EH (cell line): Measurements from ENCODE around the gene PPIG.
"Not testable (repeated sequence)": the region's sequence is repeated elsewhere in the genome, so short reads cannot be mapped to it uniquely, and the experiment has no call there.

ENCODE experiments used
- DNase-seq: peaks from one replicate; pipeline ENCODE4 v3.0.0-alpha.2; 2015; ENCODE audit warnings: low read depth

PPIG gene

DNA sequence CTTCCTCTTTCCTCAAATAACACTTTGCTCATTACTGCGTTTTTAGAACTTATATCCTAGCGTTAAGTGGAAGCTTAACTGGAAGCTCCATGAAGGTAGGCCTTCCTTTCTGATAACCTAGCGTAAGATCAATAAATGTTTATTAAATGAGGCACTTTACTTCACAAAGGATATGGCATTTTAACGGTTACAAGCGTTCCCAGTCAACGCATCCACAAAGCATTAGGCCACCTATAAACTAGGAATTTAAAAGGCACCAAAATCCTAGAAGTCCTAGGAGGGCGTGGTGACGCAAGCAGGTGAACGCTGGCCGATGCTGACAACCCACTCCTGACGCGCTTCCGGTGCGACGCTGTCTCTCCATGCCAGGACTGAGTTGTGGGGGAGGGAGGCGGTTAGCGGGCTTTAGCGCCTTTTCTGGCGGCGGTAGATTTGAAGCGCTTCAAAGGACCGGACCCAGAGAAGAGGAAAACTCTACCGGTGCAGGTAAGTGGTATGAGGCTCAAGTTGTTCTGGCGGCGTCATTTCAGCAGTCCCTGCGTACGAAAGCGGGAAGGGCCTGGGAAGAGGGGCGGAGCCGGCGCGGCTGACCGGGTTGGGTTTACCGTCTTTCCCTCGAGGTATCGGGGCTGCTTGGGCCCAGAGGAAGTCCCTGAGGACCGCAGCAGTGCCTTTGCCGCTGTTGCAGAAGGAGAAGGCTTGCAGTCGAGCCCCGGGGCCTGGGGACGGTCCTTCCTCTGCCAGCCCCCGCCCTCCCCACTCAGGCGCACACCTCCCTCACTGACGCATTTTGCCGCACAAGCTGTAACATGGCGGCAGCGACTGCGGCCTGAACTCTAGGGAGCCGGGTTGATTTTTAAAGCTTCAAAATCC, at the start of gene PPIG:
PPIG (plus strand) TSS at position 347 of the 873 bp plus-strand sequence. CDS start 19,691 bp downstream, outside the sequence.
- peak; percentile 91 for DNase-seq

DNA sequence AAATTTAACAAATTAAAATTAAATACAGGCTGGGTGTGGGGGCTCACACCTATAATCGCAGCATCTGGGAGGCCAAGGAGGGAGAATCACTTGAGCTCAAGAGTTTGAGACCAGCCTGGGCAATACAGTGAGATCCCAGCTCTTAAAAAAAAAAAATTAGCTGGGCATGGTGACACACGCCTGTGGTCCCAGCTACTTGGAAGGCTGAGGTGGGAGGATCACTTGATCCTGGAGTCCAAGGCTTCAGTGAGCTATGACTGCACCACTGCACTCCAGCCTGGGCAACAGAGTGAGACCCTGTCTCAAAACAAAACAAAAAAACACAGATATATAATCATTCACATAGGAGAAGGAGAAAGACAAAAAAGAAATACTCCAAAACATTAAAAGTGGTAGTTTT, 44.7 kb upstream of the PPIG start:
- not testable (repeated sequence) for DNase-seq

DNA sequence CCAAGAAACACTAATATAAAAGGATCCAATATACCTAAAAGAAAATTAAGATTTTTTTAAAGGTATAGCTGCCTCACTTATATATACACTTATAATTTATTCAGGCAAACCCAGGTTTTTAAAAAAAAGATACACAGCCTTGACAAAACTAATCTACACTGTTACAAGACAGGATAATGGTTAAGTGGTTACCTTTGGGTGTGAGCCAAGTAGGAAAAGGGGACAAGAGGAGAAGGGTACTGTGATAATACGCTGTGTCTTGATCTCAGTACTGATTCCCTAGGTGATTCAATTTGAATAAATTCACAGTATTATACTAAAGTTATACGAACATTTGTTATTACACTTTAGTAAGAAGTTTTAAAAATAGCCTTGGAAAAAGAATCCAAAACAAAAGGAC, 44.0 kb upstream of the PPIG start:
- DNase-seq = no peak

DNA sequence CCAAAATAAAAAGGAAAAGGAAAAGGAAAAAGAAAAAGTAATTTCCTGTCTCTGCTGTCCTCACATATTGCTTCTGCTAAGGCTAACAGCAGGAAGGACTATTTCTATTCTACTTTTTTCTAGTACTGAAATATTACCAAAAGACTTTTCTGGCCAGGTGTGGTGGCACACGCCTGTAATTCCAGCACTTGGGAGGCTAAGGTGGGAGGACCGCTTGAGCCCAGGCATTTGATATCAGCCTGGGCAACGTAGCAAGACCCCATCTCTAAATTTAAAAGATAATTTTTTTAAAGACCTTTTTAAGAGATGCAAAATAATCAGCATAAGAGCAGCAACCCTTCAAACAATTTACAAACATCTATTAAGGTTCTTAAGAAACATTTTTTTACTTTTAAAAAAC, 41.7 kb upstream of the PPIG start:
- no peak for DNase-seq

DNA sequence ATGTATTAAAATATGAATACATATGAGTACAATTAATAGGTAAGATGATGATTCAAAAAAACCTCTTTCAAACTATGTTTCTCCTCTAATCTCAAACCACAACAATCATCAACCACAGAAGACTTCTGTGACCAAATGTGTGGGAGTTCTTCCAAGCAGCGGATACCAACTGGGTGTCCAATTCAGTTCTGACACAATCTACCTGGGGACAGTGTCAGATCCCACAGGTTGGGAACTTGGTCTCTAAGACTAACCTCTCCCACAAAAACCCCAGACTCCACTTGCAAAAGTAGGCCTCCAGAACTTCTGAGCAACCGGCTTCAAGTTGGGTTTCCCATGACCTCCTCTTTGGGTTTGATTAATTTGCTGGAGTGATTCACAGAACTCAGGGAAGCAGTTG, 37.4 kb upstream of the PPIG start:
- DNase-seq = no peak

DNA sequence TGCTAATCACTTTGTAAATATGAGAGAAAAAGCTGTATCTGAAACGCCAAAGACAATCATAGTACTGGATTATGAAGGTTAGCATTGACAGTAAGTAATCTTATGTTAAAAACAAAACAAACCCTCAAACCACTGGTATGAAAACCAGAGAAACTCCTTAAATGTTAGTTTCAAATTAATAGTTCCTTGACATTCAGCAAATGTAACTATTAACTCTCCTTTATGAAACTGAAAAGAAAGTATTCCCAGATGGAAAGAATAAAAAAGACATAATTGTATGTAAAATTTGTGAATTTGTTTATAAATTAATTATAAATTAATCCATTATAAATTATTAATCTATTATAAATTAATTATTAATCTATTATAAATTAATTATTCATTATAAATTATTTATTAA, 22.8 kb upstream of the PPIG start:
- DNase-seq = no peak

DNA sequence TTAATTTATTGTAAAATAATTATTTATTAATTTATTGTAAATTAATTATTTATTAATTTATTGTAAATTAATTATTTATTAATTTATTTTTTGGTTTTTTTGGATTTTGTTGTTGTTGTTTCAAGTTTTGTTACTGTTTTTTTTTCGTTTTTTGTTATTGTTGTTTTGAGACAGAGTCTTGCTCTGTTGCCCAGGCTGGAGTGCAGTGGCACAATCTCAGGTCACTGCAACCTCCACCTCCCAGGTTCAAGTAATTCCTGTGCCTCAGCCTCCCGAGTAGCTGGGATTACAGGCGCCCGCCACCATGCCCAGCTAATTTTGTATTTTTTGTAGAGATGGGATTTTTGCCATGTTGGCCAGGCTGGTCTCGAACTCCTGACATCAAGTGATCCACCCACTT, 22.1 kb upstream of the PPIG start:
- DNase-seq = not testable (repeated sequence)

DNA sequence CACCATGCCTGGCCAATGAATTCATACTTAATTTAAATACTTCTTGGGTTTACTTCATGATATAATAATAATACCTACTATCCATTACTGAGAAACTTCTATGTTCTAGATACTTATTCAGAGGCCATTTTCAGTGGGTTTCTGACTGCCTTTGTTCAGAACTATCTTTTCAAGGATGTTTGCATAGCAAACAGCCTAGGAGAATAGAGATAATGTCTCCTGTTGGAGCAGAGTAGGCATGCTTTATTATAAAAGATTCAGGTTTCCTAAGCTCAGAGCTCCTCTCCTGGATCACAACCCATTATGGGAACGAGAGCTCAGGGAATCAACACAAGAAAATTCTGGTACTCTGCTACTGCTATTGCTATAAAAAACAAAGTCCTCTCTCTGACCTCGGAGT, 21.6 kb upstream of the PPIG start:
- DNase-seq = no peak

DNA sequence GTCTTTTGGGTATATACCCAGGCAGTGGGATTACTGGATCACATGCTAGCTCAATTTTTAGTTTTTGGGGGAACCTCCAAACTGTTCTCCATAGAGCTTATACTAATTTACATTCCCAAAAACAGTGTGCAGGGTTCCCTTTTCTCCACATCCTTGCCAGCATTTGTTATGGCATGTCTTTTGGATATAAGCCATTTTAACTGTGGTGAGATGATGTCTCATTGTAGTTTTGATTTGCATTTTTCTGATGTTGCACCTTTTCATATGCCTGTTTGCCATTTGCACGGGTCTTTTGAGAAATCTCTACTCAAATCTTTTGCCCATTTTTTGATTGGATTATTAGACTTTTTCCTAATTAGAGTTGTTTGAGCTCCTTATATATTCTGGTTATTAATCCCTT, 18.5 kb upstream of the PPIG start:
- DNase-seq = no peak

DNA sequence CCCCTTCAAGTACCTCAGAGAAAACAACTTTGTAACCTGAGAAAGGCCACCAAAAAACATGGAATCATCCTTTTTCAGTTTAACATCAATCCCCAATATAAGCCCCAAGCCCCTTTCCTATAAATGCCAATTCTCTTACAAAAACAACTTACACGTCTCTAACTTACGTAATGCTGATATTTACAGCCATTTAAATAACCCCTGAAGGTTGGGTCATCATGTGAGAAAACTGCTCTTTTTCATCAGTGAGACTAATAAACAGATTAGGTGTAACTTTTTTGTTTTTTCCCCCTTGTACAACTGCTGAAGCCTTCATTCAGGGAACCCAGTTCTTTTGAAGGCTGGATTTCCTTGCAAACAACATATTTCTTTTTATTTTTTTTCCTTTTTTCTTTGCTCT, 14.2 kb upstream of the PPIG start:
- no peak for DNase-seq

DNA sequence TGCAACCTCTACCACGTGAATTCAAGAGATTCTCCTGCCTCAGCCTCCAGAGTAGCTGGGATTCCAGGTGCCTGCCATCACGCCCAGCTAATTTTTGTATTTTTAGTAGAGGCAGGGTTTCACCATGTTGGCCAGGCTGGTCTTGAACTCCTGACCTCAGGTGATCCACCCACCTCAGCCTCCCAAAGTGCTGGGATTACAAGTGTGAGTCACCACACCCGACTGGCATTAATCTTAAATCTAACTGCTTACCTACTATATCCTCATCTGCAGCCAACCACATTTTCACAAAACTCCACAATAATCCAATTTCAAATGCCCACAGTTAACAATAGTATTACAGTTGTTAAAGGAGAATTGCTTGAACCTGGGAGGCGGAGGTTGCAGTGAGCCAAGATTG, 13.4 kb upstream of the PPIG start:
- DNase-seq = not testable (repeated sequence)

DNA sequence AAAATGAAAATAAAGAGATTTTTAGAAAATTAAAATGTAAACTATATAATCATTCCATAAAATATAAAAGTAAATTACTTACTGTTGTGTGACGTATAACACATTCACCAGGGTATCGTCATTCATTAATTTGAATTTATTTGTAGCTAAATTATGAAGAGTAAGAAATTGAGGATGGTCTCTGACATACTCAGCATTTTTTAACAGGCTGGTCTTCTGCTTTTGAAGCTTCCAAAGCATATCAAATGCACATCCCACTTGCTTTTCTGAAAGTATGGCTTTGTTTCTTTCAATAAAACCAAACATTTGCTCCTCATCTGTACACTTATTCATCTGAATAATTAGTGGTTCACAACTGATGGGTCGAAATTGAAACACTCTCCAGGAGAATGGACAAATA, 12.6 kb upstream of the PPIG start:
- DNase-seq = no peak

DNA sequence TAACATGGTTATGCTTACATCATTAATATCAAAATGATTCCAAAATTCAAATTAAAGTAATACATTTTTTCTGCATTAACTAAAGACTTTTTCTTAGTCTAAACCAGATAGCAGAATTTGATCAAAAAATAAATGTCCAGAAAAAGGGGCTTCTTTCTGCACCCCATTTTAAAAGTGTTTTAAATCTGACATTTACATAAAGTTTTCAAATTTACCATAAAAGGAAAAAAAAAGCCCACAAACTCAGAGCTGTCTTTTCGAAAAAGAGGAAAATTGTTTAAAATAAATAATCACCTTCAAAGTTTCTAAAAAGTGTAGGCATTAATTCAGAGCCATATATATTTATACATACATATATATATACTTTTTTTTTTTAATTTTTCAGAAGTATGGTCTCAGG, 12.0 kb upstream of the PPIG start:
- DNase-seq = no peak

DNA sequence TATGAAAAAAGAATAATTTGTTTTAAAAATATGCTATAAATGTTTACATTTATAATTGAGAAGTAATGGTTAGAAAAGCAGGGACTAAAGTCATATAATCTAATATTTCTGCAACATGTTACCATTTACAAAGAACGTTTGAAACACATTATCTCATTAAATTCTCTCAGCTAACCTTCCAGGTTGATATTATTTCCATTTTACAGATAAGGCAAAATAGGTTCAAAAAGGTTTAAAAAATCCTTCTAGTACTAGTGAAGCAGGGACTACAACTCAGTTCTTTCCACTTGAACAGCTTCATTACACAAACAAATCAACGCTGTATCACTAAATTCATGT, 11.4 kb upstream of the PPIG start:
- DNase-seq = no peak

DNA sequence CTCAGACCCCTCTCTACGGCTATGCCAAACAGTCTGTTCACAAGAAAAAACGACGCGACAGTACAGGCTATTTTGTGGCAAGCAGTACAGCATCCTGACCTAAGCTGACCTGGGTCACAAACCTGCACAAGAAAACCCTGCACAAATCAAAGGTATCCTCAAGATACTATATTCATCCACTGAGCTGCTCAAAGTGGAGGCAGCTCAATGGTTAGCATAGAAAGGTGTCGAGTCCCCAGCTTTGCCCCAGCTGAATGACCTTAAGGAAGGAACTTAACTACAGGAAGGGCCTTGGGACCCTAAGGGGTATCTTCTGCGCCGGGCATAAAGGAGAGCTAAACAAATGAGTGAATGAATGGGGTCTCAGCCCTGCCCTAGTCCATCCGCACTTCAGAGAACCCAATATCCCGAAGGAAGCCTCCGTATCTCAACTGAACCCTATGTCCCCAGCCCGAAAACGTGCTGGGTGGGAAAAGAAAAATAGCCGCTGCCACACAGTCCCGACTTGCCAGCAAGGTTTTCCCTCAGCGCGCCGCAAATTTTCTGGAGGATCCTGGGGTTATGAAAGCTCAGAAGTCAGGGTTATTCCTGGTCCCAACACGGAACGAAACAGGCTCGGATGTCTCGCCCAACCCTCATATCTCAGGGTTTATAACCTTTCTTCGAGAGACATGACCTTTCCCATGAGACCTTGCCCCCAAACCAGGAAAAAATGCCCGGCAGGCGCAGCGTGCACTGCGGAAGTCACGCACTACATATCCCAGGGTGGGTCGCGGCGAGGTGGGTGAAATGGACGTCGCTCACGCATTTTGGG, 10.8 kb upstream of the PPIG start, which contains the start of gene FASTKD1:
FASTKD1 (minus strand) TSS at position 706 of the 814 bp plus-strand sequence. CDS start 1,836 bp downstream, outside the sequence.
- DNase-seq = peak; percentile 89

DNA sequence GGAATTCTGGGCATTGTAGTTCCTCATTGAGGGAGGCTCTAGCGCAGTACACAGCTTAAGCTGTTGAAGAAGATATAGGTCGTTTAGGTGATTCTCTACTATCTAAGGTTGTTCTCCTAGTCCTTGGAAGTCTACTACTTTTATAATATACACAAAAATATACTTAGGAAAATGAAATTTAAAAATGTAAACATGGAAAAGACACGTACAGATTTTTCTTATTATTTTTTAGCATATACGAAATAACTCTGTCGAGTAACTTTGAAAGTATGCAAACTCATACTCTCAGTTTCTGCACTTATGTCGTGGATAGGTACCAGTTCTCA, 10.2 kb upstream of the PPIG start:
- DNase-seq = no peak

DNA sequence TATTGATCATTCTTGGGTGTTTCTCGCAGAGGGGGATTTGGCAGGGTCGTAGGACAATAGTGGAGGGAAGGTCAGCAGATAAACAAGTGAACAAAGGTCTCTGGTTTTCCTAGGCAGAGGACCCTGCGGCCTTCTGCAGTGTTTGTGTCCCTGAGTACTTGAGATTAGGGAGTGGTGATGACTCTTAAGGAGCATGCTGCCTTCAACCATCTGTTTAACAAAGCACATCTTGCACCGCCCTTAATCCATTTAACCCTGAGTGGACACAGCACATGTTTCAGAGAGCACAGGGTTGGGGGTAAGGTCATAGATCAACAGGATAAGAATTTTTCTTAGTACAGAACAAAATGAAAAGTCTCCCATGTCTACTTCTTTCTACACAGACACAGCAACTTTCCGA, 9.6 kb upstream of the PPIG start:
- not testable (repeated sequence) for DNase-seq

DNA sequence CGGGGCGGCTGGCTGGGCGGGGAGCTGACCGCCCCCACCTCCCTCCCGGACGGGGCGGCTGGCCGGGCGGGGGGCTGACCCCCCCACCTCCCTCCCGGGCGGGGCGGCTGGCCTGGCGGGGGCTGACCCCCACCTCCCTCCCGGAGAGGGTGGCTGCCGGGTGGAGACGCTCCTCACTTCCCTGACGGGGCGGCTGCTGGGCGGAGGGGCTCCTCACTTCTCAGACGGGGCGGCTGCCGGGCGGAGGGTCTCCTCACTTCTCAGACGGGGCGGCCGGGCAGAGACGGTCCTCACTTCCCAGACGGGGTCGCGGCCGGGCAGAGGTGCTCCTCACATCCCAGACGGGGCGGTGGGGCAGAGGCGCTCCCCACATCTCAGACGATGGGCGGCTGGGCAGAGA, 8.9 kb upstream of the PPIG start:
- not testable (repeated sequence) for DNase-seq

DNA sequence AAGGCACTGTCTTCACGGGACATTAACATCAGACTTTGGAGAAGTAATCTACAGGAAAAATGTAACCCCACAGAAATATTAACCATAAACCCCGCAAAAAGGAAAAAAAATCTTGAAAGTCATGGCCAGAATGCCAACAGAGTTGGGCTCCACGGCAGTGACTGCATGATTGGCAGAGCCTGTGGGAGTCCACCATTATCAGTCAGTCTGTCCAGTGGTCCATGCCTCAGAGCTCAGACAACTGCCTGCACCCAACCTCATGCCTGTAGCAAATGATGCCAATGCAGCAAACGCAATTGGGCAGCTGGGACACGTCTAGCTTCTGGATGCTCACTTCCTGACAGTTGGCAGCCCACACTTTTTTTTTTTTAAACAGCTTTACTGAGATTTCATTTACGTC, 5.1 kb upstream of the PPIG start:
- DNase-seq = no peak

DNA sequence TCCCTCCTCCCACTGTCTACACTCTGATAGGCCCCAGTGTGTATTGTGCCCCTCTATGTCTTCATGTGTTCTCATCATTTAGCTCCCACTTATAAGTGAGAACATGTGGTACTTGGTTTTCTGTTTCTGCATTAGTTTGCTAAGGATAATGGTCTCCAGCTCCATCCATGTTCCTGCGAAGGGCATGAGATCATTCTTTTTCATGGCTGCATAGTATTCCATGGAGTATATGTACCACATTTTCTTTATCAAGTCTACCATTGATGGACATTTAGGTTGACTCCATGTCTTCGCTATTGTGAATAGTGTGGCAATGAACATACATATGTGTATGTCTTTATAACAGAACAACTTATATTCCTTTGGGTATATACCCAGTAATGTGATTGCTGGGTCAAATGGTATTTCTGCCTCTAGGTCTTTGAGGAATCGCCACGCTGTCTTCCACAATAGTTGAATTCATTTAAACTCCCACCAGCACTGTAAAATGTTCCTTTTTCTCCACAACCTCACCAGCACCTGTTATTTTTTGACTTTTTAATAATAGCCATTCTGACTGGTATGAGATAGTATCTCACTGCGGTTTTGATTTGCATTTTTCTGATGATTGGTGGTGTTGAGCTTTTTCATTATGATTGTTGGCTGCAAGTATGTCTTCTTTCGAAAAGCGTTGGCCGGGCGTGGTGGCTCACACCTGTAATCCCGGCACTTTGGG, 1.4 kb upstream of the PPIG start:
- not testable (repeated sequence) for DNase-seq

DNA sequence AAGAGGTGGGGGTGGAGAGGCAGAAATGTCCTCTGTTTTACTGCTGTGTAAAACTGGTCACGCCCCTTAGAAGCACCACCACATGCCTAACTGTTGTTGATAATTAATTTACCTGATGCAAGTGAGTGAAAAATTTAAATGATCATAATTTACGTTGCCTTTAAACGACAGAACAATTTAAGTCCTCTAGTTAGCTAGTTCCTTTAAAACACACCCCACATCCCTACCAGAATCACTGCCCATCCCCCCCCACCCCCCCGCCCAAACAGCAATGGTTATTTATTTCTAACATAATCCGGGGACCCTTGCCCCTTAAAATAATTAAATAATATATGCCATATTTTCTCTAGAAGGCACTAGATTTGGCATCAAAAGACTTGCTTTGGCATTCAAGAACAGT, 633 bp upstream of the PPIG start:
- no peak for DNase-seq

DNA sequence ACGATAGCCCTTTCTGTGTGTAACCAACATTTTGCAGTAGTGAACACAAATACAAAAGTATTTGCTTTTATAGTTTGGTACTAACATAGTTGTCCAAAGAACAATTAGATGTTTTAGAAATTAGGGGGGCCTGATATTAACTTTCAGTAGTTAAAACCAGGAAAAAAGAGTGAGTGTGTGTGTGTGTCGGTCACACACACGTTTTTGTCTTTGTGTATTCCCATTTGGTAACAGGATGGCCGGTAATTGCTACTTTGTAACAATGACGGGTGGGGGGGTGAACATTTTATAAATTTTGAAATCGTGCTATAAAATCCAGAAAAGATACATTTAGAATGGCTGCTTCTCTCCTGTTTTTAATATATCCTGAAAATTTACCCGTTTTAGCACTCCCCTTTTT, 1.5 kb downstream of the PPIG start:
- DNase-seq = no peak

DNA sequence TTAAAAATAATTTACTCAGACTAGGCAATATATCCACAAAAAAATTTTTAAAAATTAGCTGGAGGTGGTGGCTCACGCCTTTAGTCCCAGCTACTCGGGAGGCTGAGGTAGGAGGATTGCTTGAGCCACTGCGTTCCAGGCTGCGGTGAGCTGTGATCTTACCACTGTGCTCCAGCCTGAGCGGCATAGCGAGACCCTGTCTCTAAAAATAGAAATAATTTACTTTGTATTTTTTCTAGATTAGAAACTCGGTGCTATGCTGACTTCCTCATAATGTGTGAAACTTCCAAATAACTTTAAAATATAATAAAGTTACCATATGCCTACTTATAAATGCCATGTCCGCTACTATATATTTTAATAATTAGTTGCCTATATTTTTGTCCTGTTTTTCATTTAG, 6.7 kb downstream of the PPIG start:
- no peak for DNase-seq
